Gastroesophageal sphincter (tissue), 3 donors: Measurements from ENCODE around the gene RNU11.

Source experiments
- CTCF ChIP-seq, 4 experiments: fragments of 200-600 bp in 2 of 4; fragments of 450-650 bp in 2 of 4; sonication (generic) in 1 of 4; IDR thresholded peaks; one replicate each; pipeline ENCODE4 v1.5.1; 2017 to 2019; ENCODE audit warnings: antibody characterized with exemption in 4 of 4, mild to moderate bottlenecking in 2 of 4, moderate library complexity in 2 of 4
- EP300 ChIP-seq: sonication (generic); formaldehyde crosslinking; IDR thresholded peaks from one replicate; pipeline ENCODE4 v1.6.1; 2017; ENCODE audit warnings: antibody characterized with exemption, mild to moderate bottlenecking
- POLR2A ChIP-seq, 2 donors: fragments of 450-650 bp; IDR thresholded peaks; one replicate each; pipeline ENCODE4 v1.6.1; 2017; ENCODE audit warnings: antibody characterized with exemption in 2 of 2, mild to moderate bottlenecking in 2 of 2, moderate library complexity in 1 of 2
- POLR2AphosphoS5 ChIP-seq: sonication (generic); formaldehyde crosslinking; IDR thresholded peaks from one replicate; pipeline ENCODE4 v1.6.1; 2017; ENCODE audit warnings: antibody characterized with exemption

- TF ChIP-seq CTCF (IDR thresholded peaks at IDR 0.05), result no peak
- TF ChIP-seq POLR2A (IDR thresholded peaks at IDR 0.05), result no peak
- TF ChIP-seq POLR2AphosphoS5, result peak; percentile 7
- no peak for TF ChIP-seq EP300
Measured at GRCh38 chr1:28601696-28602095, 46.7 kb upstream of the RNU11 start.
